ENCODE measurements around the gene NMNAT2. TPM values are rescaled to one million over a fixed set of nuclear protein-coding genes. Genes with fewer than 3 reads are reported as not detected.
A peak's percentile ranks its signal among the peaks of the same experiment; 100 is the strongest.

Gene NMNAT2
- total RNA-seq, 1 experiment from 2014 or later = 11.4 TPM

- Histone ChIP-seq H2BK12ac (ENCODE audit: insufficient read length, low read depth, low read length) (no peak overlapping the region), H3K27ac (ENCODE audit: insufficient read length, low read depth, low read length) (no peak overlapping the region), H3K4ac (ENCODE audit: low read depth, low read length) (no peak overlapping the region), H3K14ac (ENCODE audit: insufficient read depth, low read length) (no peak overlapping the region), H3K79me1 (ENCODE audit: insufficient read depth, low read depth, low read length, poor library complexity, severe bottlenecking) (no peaks in the 10 kb centered on the region), H4K20me1 (ENCODE audit: control insufficient read depth, insufficient read depth, insufficient read length) (no peaks in the 10 kb centered on the region), H3K9me3 (ENCODE audit: control insufficient read depth, low read depth, low read length) (no peaks in the 10 kb centered on the region), H2AK5ac (ENCODE audit: insufficient read length, low read length) (no peak overlapping the region), H3K4me2 (ENCODE audit: insufficient read depth, insufficient read length, low read length) (no peak overlapping the region), H3K27me3 (ENCODE audit: insufficient read depth, low read length) (no peaks in the 10 kb centered on the region), H3K9ac (ENCODE audit: extremely low read depth, insufficient read length, low read length) (no peak overlapping the region), H3K23ac (ENCODE audit: insufficient read length, low read depth, low read length) (no peak overlapping the region), H4K5ac (ENCODE audit: insufficient read length, low read depth, low read length) (no peak overlapping the region), H4K91ac (ENCODE audit: insufficient read length, low read depth, low read length) (no peak overlapping the region), H2BK5ac (ENCODE audit: insufficient read length, low read length) (no peak overlapping the region), H3T11ph (ENCODE audit: low read length) (no peak overlapping the region), H3K23me2 (ENCODE audit: insufficient read length, low read depth, low read length, poor library complexity, severe bottlenecking) (no peaks in the 10 kb centered on the region), H4K8ac (replicated peaks; ENCODE audit: insufficient read length, low read depth, low read length) (no peak overlapping the region), H2BK120ac (ENCODE audit: low read depth, low read length, poor library complexity, severe bottlenecking) (no peak overlapping the region), H2BK15ac (ENCODE audit: low read depth, low read length) (no peak overlapping the region), H3K56ac (ENCODE audit: insufficient read length, low read depth, low read length) (no peak overlapping the region), H3K18ac (ENCODE audit: insufficient read length, low read depth, low read length) (no peak overlapping the region), H2BK20ac (ENCODE audit: low read depth, low read length, poor library complexity, severe bottlenecking) (no peak overlapping the region), H2AFZ (ENCODE audit: low read length) (no peak overlapping the region), H3K79me2 (ENCODE audit: insufficient read depth, low read length) (no peaks in the 10 kb centered on the region), H3K4me1 (ENCODE audit: insufficient read depth, low read length) (peaks cover under 1% of the 10 kb centered on the region; the same call in 1 of the 2 replicates)
- peaks cover 21% of the 10 kb centered on the region in 2 experiments for H3K4me1 Mint-ChIP-seq
- DNase-seq = no peak
- H3K27ac Mint-ChIP-seq = peak overlapping the region in 1 of 3 experiments; percentile 51; a peak in 2 of 7 replicates
- TF ChIP-seq, protein P1, sequence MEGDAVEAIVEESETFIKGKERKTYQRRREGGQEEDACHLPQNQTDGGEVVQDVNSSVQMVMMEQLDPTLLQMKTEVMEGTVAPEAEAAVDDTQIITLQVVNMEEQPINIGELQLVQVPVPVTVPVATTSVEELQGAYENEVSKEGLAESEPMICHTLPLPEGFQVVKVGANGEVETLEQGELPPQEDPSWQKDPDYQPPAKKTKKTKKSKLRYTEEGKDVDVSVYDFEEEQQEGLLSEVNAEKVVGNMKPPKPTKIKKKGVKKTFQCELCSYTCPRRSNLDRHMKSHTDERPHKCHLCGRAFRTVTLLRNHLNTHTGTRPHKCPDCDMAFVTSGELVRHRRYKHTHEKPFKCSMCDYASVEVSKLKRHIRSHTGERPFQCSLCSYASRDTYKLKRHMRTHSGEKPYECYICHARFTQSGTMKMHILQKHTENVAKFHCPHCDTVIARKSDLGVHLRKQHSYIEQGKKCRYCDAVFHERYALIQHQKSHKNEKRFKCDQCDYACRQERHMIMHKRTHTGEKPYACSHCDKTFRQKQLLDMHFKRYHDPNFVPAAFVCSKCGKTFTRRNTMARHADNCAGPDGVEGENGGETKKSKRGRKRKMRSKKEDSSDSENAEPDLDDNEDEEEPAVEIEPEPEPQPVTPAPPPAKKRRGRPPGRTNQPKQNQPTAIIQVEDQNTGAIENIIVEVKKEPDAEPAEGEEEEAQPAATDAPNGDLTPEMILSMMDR (conservative IDR thresholded peaks at IDR 0.05) = no peak
- H3K9me3 Mint-ChIP-seq = peaks cover 0 to 3% of the 10 kb centered on the region in 2 experiments; a peak in 1 of 5 replicates
- no peaks in the 10 kb centered on the region for H3K36me3 Mint-ChIP-seq (ENCODE audit: insufficient read depth in 1 of 3, low read depth in 3 of 3)
- WGBS (ENCODE audit: extremely low coverage, insufficient read length, low lambda C conversion rate) = no CpG with 5 or more reads among the region's 3 CpGs
- no peaks in the 10 kb centered on the region for H3K27me3 Mint-ChIP-seq (ENCODE audit: low read depth)
- no peak overlapping the region for H3K4me3 Mint-ChIP-seq
Measured at GRCh38 chr1:183457449-183457848, 39.3 kb upstream of the NMNAT2 start.
